Activated T-helper 1 cell treated with anti-CD3 and anti-CD28 coated beads, Interleukin-2, amount 50 U/mL, for 16 hours (primary cell): ENCODE data around the gene DCBLD2.

ENCODE experiments used
- DNase-seq, 2 donors: peaks; one replicate each; pipeline ENCODE4 v3.0.0-alpha.2; 2020; ENCODE audit warnings: low read depth in 1 of 2, low spot score in 1 of 2

Gene DCBLD2

DNA sequence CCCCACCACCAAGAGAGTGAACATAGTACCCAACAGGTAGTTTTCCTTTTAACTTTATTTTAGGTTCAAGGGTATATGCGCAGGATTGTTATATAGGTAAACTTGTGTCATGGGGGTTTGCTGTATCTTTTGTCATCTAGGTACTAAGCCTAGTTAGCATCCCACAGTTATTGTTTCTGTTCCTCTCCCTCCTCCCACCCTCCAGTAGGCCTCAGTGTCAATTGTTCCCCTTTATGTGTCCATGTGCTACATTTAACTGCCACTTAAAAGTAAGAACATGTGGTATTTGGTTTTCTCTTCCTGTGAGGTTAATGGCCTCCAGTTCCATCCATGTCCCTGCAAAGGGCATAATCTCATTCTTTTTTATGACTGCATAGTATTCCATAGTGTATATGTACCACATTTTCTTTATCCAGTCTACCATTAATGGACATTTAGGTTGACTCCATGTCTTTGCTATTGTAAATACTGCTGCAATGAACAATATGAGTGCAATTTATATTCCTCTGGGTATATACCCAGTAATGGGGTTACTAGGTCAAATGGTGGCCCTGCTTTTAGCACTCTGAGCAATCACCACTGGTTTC lies 72.2 kb downstream of the DCBLD2 start:
- DNase-seq, result no peak

DNA sequence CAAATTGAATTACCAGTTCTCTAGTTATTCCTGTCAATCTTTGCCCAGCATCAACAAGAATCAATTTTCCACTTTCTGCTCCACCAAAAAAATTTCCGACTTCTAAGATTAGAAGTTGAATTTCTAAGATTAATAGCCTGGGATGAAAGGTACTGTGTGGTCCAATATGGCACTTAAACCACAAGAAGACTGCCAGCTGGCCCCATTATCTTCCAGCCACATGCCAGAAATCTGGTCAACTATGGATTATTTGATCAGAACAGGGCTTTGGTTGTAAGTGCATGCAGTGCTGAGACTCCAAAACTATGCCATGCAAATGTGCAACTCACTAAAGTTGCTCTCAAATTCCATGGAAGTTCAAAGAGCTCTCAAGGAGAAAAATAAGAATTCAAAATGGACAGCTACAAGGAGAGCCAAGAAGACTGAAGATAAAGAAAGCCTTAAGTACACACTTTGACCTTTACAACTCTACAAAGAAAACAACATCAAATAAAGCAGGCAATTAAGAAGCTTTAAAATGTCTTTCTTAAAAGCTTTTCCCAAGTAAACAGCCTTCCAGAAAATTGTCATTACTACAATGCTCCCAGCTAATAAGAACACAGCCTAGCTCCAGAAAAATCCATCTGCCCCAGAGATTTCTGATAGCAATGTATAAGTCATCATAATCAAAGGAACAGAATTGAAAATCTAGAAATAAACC lies 74.1 kb downstream of the DCBLD2 start:
- DNase-seq, result no peak

DNA sequence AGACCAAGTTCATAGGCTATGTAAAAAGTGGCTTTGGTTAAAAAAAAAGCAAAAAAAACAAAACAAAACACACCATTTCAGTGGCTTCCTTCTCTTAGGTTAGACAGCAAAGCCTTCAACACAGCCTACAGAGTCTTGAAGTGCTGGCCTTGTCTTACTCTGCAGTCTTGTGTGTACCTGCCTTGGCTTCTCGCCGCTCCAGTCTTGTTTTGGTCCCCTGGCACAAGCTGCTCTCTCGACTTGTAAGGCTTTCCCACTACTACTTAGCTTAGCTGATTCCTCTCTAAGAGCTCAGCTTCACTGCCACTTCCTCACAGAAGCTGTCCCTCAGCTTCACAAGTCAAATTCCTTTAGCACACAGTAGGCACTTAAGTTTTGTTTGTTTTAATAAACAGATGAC lies 75.4 kb downstream of the DCBLD2 start:
- DNase-seq, result no peak

DNA sequence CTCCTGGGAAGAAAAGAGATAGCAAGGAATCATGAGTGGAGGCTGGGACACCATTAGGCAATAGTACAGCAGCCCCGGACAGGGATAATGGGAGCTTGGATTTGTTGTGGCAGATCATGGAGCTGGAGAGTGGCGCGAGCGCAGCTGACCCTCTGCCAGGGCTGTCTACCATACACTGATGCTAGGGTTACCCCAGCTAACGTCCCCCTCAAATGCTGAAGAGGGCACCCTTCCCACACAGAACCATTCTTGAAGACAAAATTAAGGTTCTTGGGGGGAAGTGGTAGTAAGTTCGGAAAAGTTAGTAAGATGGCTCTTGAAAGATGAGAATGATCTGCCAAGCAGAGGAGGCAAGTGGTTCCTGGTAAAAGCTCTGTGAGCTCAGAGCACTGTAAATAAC lies 77.2 kb downstream of the DCBLD2 start:
- no peak for DNase-seq

DNA sequence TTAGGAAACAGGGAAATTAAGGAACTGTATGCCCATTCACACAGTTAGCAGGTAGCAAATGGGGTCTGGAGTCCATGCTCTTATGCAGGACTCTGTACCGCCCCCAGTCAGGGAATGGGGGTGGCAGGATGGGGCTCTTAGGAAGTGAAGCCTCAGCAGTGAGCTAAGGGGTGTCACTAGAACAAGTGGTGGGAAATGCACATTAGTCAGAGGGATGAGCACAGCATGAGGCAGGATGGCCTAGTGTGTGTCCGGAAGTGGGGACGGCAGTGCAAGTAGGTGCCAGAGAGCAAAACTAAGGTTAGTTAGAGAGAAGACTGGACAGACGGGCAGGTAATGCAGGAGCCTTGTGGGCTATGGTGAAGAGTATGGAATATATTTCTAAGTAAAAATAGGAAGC lies 77.7 kb downstream of the DCBLD2 start:
- DNase-seq, result no peak

DNA sequence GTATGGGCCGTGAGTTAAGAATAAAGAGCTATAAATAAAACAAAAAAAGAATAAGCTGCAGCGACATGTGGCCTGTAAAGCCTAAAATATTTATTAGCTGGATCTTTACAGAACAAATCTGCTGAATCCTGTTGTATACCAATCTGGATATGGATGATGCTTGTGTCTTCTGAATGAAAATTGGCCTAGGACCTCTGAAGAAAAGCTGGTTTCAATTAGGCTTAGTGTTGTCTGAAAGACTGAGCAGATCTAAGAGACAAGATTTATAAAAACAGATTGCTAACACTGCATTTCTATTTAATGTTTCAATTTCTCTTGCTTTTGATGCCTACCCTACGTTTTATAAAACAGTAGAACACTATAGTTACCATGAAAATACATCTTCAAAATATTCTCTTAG lies 80.4 kb downstream of the DCBLD2 start:
- DNase-seq, result no peak

DNA sequence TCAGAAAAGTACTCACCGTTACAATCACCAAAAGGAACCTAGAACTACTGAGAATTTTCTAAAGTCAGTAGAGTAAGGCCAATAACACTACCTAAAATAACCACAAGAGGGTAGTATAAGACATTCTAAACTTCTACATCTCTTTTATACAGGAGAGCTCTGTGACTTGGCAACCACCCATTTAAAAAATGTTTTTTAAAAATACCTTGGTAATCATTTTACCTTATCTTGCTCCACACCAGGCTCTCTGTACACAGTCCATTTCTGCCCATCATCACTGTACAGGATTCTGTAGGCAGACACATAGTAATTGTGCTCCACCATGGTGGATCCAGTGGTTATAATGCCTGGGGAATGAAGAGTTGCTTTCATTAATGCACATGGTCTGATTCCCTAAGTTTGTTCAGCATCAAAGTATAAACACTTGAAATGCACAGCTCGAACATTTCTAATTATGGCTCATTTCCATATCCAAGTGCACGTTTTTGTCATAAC lies 83.9 kb downstream of the DCBLD2 start:
- no peak for DNase-seq

DNA sequence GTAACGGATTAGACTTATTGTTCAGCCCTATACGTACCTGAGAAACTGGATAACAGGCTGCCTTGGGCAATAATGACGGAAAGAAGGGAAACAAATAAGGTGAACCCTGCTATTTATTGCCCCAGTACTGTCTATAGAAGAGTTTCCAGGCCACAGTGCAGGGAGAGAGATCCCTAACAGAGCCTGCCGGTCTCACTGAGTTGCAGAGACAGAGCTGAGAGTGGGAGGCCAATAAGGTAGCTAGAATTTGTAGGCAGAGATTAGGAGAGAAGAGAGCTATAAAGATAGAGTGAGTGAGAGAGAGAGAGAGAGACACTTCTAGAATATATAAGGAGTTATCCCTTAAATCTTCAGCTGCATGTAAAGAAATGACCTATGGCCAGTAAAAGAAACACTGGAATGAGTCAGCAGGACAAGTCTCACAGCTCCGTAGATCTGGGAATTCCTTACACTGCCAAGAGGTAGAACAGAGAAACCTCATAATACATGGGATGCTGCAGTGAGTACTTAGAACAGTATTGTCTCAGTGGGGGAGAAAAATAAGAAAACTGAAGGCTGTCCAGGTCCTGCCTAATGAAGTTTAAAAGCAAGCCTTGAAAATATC lies 86.6 kb downstream of the DCBLD2 start:
- DNase-seq, result no peak

DNA sequence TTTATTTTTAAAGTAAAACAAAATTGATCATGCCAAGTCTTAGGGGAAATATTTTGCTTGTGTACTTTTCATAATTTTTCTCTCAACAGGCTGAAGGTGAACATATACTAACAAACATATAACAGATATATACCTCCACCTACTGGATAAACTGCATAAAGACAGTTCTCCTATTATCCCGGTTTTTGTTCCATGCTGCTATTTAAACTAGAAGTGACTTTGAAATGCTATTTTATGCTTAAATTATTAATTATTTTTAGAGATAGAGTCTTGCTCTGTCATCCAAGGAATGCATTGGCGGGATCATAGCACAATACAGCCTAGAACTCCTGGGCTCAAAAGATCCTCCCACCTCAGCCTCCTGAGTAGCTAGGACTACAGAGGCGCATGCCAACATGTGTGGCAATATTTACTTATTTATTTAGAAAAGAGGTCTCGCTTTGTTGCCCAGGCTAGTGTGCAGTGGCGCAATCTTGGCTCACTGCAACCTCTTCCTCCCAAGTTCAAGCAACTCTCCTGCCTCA lies 88.6 kb downstream of the DCBLD2 start:
- no peak for DNase-seq

DNA sequence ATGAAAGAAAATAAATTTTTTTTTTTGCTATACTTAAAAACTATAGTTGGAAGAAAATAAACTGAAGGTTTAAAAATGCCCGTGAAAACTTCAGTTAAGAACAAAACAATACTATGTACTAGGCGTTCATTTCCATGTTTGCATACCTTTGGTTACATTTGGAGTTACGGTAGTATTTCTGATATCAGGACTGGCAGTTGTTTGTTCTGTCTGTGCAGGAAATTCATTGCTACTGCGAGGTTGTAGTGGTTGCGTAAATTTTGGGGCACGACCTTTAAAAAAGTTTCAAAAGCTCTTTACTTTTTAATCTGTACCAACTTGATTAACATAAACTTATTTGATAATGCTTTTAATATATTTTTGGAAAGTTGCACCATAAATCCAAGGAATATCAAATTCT lies 90.4 kb downstream of the DCBLD2 start:
- no peak for DNase-seq

DNA sequence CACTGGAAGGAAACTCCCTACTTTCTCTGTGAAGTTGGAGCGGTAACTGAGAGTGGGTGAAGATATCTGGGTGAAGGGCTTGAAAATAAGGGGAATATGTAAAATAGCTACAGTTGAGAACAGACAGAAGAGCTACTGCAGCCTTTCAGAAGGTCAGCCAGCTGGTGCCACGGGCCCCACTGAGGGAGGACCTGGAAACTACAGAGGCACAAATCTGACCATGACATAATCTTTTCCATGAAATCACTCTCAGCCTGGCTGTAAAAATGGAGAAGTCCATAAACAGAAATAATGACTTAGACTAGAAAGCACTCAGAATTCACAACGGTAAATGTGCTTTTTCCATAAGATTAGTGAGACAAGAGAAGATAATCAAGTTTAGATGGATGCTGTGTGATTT lies 91.9 kb downstream of the DCBLD2 start:
- DNase-seq, result no peak

DNA sequence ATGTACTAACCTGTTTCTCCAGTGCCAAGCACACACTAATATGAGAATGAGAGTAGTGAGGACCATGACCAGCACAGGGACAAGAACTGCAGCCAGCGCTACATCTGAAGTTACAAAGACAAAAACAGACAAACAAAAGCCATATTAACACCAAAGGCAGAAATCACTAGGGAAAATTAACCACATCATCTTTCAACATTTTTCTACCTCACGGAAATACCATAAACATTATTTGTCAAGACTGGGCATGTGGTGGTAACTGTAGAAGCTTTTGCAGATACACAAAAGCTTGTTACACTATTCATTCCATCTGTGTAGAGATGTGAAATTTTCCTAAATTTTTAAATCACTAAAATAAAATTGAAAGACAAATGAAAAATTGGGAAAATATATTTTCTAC lies 93.4 kb downstream of the DCBLD2 start:
- DNase-seq, result no peak

DNA sequence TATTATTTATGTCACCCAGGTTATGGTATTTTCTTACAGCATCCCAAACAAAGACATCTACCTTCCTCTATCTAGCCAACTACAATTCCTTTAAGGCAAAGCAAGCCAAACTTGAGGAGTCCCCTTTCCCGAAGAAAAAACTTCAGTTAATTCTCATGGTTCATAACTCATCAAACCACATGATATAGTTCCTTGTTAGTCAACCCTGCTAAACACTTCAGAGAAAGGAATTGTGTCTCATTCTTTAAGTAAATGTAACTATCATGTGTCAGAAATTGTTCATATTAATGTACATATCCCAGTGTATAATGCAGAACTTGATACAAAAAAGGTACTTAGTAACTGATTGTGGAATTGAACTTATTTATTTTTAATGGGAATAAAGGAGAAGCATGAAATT lies 93.9 kb downstream of the DCBLD2 start:
- no peak for DNase-seq

DNA sequence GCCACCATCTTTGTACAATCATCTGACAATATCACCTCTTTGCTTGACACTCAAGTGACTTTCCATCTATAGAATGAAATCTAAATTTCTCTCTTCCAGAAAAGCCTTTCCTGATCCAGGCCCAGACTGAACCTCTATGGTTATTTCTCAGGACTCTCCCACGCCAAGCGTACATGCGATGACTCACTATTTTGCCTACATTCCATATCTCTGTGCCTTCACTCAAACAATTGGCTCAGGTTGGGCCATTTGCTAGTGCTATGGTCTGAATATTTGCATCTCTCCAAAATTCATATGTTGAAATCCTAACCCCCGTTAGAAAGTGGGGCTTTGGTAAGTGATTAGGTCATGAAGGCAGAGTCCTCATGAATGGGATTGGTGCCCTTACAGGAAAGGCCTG lies 94.5 kb downstream of the DCBLD2 start:
- DNase-seq, result no peak

DNA sequence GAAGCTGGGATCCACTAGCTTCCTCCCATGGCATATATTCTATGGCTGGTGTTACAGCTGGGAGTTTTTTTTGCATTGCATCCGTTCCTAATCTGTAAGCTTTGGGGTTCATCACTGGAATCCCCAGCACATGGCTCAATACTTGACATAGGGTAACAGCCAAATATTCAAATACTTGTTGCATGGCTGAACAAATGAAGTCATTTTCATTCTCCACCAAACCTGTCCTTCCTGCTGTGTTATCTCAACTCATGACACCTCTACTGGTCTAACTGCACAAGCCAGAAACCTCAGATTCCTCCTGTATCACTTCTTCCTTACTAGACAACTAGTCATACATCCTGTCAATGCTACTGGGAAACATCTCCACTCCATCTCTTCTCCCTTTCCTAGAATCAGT lies 95.0 kb downstream of the DCBLD2 start:
- DNase-seq, result no peak

DNA sequence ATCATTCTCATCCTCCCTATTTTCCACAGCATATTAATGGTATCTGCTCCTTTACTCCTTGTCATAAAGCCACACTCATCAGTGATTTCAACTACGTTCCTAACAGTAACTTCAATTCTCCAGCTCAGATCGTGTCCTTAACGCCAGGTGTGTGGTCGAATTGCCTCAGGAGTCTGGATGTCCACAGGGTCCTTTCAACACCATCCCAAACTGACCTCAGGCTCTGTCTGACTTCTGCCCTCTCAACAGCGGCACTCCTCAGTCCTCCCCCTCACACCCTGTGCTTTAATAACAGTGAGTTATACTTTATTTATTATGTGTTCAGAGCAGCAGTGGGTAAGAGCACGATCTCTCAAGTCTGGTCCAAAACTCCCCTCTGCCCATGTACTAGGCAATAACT lies 95.9 kb downstream of the DCBLD2 start:
- no peak for DNase-seq

DNA sequence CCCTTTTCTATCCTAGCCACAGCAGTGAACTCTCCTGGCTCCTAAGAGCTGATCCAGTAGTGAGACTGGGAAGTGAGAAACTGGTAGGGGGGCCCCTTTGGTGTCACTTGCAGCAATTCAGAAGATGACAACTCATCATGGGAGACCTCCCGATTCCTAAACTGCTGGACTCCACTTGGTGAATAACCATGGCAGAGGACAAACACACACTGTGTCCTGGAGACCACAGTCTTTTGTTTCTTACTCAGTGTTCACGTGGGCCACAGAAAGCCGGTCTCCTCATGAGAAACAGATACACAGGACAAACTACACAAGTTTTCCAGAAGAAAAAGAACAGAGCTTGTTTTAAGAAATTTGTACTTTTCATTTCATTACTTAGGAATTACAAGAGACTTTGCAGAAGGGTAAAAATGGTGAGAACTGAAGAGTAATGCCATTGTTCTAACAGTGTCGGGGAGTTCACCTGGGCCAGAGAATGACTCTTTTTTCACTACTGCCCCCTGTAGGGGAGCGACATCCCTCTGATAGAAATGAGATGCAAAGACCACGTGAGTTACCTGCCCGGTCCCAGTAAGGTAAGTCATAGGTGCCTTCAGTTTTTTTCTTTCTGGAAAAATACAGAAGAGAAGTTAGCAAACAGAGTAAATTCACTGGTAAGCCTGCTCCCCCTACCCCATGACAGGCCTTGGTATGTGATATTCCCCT lies 100.3 kb downstream of the DCBLD2 start:
- no peak for DNase-seq

DNA sequence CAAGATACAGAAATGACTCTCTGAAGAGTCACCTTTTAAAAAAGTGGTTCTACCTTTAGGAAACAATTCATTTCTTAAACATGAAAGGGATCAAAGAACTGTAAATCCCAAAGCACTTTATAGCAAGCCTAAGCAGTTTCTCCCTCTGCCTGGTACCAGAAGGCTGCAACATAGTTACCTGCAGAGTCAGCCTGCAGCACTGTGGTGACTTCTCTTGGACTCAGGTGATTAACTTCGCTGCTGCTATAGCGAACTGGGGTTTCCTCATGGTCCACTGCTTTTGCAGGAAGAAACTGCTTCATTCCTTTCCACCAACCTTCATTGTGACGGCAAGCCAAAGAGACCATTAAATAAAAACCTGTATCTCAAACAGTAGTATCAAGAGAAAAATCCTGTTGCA lies 101.1 kb downstream of the DCBLD2 start:
- no peak for DNase-seq

DNA sequence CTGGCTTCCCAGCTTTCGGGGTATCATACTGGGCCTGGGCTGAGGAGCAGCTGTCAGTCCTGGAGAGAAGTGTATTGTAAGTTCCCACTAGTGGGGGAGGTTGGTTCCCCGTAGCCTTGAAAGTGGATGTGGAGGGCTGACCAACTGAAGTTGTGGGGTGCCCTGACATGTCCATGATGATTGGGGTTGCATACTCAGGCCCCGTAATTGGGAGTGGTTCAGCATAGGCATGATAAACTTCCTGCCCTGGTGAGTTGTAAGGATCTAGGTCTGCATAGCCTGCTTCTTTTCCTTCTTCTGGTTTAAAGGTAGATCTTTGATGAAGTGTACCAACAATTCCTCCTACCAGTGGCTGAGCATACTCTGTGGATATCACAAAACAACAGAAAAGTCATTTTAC lies 102.0 kb downstream of the DCBLD2 start:
- no peak for DNase-seq

DNA sequence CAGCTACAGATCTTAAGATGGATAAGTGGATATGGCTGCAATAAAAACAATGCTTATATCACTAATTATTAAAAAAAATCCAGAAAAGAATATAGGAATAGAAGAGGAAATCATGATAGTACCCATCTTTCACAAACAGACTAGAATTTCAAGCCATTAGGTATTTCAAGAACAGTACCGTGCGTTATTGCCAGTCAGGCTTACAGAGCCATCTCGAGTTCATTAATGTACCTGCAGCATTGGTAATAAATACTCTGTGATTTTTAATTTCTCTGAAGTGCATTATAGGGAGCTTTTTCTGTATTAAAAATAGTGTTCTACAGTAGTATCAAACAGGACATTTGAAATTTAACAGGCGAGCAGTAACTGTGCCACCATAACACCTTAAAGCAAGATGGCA lies 102.7 kb downstream of the DCBLD2 start:
- DNase-seq, result no peak

DNA sequence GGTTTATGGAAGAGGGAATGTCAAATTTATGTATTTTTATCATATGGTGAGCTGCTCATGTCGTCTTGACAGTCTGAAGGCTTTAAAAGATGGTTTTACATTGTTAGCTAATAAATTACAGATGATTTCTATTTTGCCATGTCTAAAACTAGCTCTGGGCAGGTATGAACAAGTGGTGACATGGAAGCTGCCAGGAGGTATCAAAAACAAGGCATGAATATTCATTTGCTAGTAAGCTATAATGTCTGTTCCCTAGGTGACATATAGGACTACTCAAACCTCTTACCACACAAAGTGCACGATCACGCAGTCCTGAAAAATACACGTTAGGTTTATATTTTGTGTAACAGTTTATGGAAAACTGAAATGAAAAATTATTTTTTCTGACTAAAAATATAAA lies 103.6 kb downstream of the DCBLD2 start:
- DNase-seq, result no peak

DNA sequence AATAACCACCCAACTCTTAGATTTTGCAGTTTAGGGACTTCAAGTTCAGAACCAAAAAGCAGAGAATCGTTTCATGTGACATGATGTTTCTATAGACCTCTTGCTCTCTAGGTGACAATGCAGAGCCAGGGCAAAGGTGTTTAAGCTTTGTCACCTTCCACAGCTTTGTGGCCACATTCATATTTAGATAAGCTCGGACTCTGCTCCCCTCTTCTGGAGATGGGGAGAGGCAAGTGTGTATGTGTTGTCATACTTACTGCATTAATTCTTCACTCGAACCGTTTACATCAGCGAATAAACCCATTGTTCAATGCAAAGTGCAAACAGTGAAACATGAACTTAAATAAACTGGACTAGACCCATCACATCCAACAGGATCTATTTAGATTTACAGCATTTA lies 105.2 kb downstream of the DCBLD2 start:
- no peak for DNase-seq
